Embryonic facial prominence (tissue), 1 donor: ENCODE data around the gene C12orf60.
A peak's percentile ranks its signal among the peaks of the same experiment; 100 is the strongest.

Source experiments
- DNase-seq: peaks from one replicate; pipeline ENCODE4 v3.0.0-alpha.2; 2016; ENCODE audit errors: extremely low spot score

The C12orf60 gene

GRCh38 chr12:14834509-14834908 is 31.0 kb downstream of the C12orf60 start:
- DNase-seq, result no peak

GRCh38 chr12:14836336-14837210 is 33.1 kb downstream of the C12orf60 start:
- no peak for DNase-seq

GRCh38 chr12:14839262-14839661 is 35.8 kb downstream of the C12orf60 start:
- DNase-seq, result no peak

GRCh38 chr12:14840616-14841015 is 37.1 kb downstream of the C12orf60 start:
- DNase-seq, result no peak

GRCh38 chr12:14841761-14842160 is 38.3 kb downstream of the C12orf60 start:
- DNase-seq, result no peak

- DNase-seq, result no peak
These were observed 38.8 kb downstream of the C12orf60 start for GRCh38 chr12:14842315-14842714.

- DNase-seq, result no peak
These were observed 40.0 kb downstream of the C12orf60 start, which contains the start of gene ART4 for GRCh38 chr12:14843425-14843887. Gene ART4 (minus strand): TSS chr12:14843526. CDS start chr12:14843113, 413 bp downstream.

GRCh38 chr12:14844401-14844800 is 40.9 kb downstream of the C12orf60 start:
- no peak for DNase-seq

- peak; percentile 76 for DNase-seq
These were observed 41.9 kb downstream of the C12orf60 start for GRCh38 chr12:14845350-14845750.

- DNase-seq, result no peak
These were observed 42.6 kb downstream of the C12orf60 start for GRCh38 chr12:14846042-14846587.

- DNase-seq, result no peak
These were observed 43.6 kb downstream of the C12orf60 start for GRCh38 chr12:14846876-14847580.

- no peak for DNase-seq
These were observed 46.2 kb downstream of the C12orf60 start for GRCh38 chr12:14849661-14850060.

GRCh38 chr12:14850929-14851663 is 47.6 kb downstream of the C12orf60 start:
- DNase-seq, result no peak

GRCh38 chr12:14852880-14853279 is 49.4 kb downstream of the C12orf60 start:
- DNase-seq, result no peak

GRCh38 chr12:14853961-14854360 is 50.5 kb downstream of the C12orf60 start:
- DNase-seq, result no peak

GRCh38 chr12:14854586-14855183 is 51.2 kb downstream of the C12orf60 start:
- DNase-seq, result no peak

GRCh38 chr12:14858513-14858912 is 55.0 kb downstream of the C12orf60 start:
- no peak for DNase-seq

GRCh38 chr12:14860490-14860889 is 57.0 kb downstream of the C12orf60 start:
- DNase-seq, result no peak

GRCh38 chr12:14868916-14869506 is 65.5 kb downstream of the C12orf60 start:
- DNase-seq, result no peak

- DNase-seq, result no peak
These were observed 67.8 kb downstream of the C12orf60 start for GRCh38 chr12:14871247-14871646.

GRCh38 chr12:14871886-14872285 is 68.4 kb downstream of the C12orf60 start:
- no peak for DNase-seq
